Transverse colon (tissue), 4 donors: Measurements from ENCODE around the gene MRPL18. TPM values are rescaled to one million over a fixed set of nuclear protein-coding genes. Genes with fewer than 3 reads are reported as not detected.

ENCODE experiments used
- DNase-seq: peaks from one replicate; pipeline ENCODE4 v3.0.0-alpha.2; 2019
- H3K27ac ChIP-seq, 4 donors: fragments of 200-600 bp; sonication (generic); 2 replicates each; pipeline ENCODE4 v1.5.1; 2016 to 2018; ENCODE audit warnings: inconsistent platforms in 4 of 4
- H3K27me3 ChIP-seq: fragments of 200-600 bp; sonication (generic); 2 replicates; pipeline ENCODE4 v1.5.1; 2017; ENCODE audit warnings: inconsistent platforms
- H3K36me3 ChIP-seq, 4 donors: fragments of 200-600 bp; sonication (generic); 2 replicates each; pipeline ENCODE4 v1.5.1; 2017 to 2019; ENCODE audit warnings: inconsistent platforms in 4 of 4
- H3K4me1 ChIP-seq, 4 donors: fragments of 200-600 bp; sonication (generic); 2 replicates each; pipeline ENCODE4 v1.5.1; 2017 to 2020; ENCODE audit warnings: inconsistent platforms in 4 of 4
- H3K4me3 ChIP-seq, 4 donors: fragments of 200-600 bp; sonication (generic); 1 replicate in 1 of 4; 2 replicates in 3 of 4; pipeline versions ENCODE4 v1.5.1 to v1.6.1; 2017 to 2019; ENCODE audit warnings: inconsistent platforms in 4 of 4
- H3K9me3 ChIP-seq, 2 donors: fragments of 200-600 bp; sonication (generic); 2 replicates each; pipeline ENCODE4 v1.5.1; 2017 to 2019; ENCODE audit warnings: inconsistent platforms in 2 of 2
- EP300 ChIP-seq: sonication (generic); formaldehyde crosslinking; IDR thresholded peaks from one replicate; pipeline ENCODE4 v1.6.1; 2017; ENCODE audit warnings: antibody characterized with exemption, low read depth
- POLR2A ChIP-seq: fragments of 450-650 bp; IDR thresholded peaks from one replicate; pipeline ENCODE4 v1.6.1; 2016; ENCODE audit warnings: antibody characterized with exemption, mild to moderate bottlenecking, moderate library complexity
- POLR2AphosphoS5 ChIP-seq, 3 donors: sonication (generic); formaldehyde crosslinking; IDR thresholded peaks; one replicate each; pipeline ENCODE4 v1.6.1; 2016; ENCODE audit warnings: antibody characterized with exemption in 3 of 3
- WGBS, 2 donors: methylation state at CpG; one replicate each; pipeline ENCODE4 v1.1.5; 2018; ENCODE audit warnings: low coverage in 1 of 2; 5-methylcytosine and 5-hydroxymethylcytosine counted together
- in situ Hi-C, 4 donors: fragments of 200-750 bp; cut with MboI; loops; one replicate each; pipeline versions ENCODE4 v1.15.0 to v1.15.1; 2017; ENCODE audit warnings: low sequenced_read_pairs in 3 of 4, low pct_ligation_motif_present in 1 of 4, low pct_unique_long_range_greater_than_20kb in 1 of 4
- intact Hi-C: fragments of 100-400 bp; cut with DNase I; formaldehyde crosslinking; loops from one replicate; pipeline ENCODE4 v1.15.1; 2023; ENCODE audit warnings: low total_unique reads
- total RNA-seq, 4 donors: library from RNA; depleted of rRNA; stranded (reverse); fragments of >200 nt; gene quantifications; one replicate each; pipeline ENCODE4 v1.1.0, GENCODE V29; 2016
- TF ChIP-seq, protein P1 (sequence below), 5 experiments: fragments of 200-600 bp in 3 of 5; fragments of 450-650 bp in 2 of 5; sonication (generic) in 3 of 5; IDR thresholded peaks; 1 replicate in 2 of 5; 2 replicates in 3 of 5; pipeline ENCODE4 v1.5.1; 2016 to 2017; ENCODE audit warnings: antibody characterized with exemption in 5 of 5, inconsistent platforms in 3 of 5, mild to moderate bottlenecking in 2 of 5, moderate library complexity in 1 of 5

Gene MRPL18
- total RNA-seq, 4 donors from 2014 or later = 15.3 to 68.1 (median 40.6) TPM

DNA sequence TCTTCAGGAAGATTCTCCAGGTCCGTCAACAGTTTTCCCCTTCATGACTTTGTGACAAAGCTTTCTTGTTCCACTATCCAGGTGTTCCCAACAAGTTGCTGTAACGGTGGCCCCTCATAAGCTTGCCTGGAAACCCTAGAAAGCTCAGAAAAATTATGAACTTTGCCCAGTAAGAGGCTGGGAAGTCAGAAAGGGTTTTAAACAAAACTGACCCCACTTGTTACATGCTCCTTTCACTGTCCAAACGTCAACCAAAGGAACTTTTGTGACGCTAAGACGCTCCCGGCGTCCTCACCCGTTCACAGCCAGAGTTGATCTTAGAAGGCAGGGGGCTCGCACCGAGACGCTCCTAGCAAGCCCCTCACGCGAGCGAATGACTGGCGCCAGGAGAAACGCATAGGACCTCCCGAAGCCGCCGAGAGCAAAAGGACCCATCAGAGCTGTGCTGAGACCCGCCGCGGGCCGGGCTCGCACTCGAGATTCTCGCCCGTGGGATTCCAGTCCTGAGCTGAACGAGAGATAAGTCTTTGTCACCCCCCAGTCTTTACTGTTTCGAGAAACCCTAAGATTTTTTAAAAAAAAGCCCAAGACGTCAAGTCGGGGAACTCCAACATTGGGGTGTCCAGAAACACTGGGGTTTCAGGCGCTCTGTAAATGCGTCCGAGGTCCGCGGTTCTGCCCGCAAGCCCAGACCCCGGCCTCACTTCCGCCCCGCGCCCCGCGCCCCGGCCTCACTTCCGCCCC, 29.0 kb upstream of the MRPL18 start:
- in situ Hi-C loops (no loop called here), intact Hi-C loops (no loop called here)
- TF ChIP-seq EP300 (no peak), POLR2AphosphoS5 (IDR thresholded peaks at IDR 0.05) (no peak), POLR2A (no peak)
- TF ChIP-seq, protein P1, sequence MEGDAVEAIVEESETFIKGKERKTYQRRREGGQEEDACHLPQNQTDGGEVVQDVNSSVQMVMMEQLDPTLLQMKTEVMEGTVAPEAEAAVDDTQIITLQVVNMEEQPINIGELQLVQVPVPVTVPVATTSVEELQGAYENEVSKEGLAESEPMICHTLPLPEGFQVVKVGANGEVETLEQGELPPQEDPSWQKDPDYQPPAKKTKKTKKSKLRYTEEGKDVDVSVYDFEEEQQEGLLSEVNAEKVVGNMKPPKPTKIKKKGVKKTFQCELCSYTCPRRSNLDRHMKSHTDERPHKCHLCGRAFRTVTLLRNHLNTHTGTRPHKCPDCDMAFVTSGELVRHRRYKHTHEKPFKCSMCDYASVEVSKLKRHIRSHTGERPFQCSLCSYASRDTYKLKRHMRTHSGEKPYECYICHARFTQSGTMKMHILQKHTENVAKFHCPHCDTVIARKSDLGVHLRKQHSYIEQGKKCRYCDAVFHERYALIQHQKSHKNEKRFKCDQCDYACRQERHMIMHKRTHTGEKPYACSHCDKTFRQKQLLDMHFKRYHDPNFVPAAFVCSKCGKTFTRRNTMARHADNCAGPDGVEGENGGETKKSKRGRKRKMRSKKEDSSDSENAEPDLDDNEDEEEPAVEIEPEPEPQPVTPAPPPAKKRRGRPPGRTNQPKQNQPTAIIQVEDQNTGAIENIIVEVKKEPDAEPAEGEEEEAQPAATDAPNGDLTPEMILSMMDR (IDR thresholded peaks at IDR 0.05) = no peak
- 2 to 22% methylated on average over 9 to 42 of the region's 45 CpGs for WGBS, 2 donors
- H3K9me3 ChIP-seq = no peaks in the 10 kb centered on the region
- peaks cover 0 to under 1% (median 0%) of the 10 kb centered on the region in 4 donors for H3K36me3 ChIP-seq
- H3K27ac ChIP-seq = peak overlapping the region; percentile 97 to 100 (median 98)
- H3K4me3 ChIP-seq = peak overlapping the region; percentile 45 to 92 (median 78)
- peaks cover 6 to 22% (median 19%) of the 10 kb centered on the region in 4 donors for H3K4me1 ChIP-seq
- no peaks in the 10 kb centered on the region for H3K27me3 ChIP-seq
- DNase-seq = peak; percentile 31

DNA sequence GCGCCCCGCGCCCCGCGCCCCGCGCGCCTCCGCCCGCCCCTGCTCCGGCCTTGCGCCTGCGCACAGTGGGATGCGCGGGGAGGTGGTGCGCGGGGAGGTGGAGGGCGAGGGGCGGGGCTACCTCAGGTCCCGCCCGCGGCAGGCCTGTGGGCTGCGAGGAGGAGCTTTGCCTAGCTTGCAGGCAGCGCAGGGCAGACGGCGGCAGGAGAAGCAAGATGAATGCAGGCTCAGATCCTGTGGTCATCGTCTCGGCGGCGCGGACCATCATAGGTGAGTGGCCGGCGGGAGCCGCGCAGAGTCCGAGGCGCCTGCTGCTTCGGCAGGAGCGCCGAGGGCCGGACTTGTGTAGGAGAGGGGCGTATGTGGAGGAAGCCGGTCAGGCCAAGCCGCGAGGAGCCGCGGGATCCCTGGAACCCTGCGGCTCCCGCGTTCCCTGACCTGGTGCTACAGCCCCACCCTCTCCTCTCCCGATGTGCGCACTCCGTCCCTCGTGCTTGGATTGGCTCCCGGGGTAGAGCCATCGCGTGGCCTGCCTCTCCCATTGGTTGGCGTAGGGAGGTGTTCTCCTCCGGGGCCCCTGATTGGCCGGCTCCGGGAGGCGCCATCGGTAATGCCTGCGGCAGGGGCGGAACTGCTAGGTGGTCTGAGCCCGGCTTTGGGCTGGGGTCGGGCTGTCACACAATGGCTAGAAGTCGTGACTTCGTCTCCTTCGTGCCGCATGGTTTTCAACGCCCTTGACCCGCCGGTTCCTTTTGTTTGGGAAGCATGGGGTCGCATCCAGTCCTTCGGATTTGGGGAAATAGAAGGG, 28.2 kb upstream of the MRPL18 start, which contains the start of gene ACAT2:
Gene ACAT2 (plus strand): TSS at position 173 of the 808 bp plus-strand sequence. CDS start 43 bp downstream, at position 216.
- peak within 1 kb of the TSS; percentile 97 to 100 (median 98) for H3K27ac ChIP-seq
- H3K4me1 ChIP-seq = peaks cover 6 to 22% (median 19%) of the 10 kb centered on the region in 4 donors
- H3K9me3 ChIP-seq = no peaks in the 10 kb centered on the region
- TF ChIP-seq EP300 (no peak), POLR2A (peak; percentile 79), POLR2AphosphoS5 (IDR thresholded peaks at IDR 0.05) (peak; percentile 68 to 88 (median 78))
- TF ChIP-seq, protein P1 (IDR thresholded peaks at IDR 0.05) = peak in 3 of 5 experiments; percentile 22 to 50 (median 43)
- intact Hi-C loops (no loop called here), in situ Hi-C loops (no loop called here)
- peaks cover 0 to 5% (median 2%) of the 10 kb centered on the region in 4 donors for H3K36me3 ChIP-seq
- DNase-seq = peak; percentile 96
- peak within 1 kb of the TSS; percentile 60 to 92 (median 78) for H3K4me3 ChIP-seq
- H3K27me3 ChIP-seq = no peaks in the 10 kb centered on the region
- 0% methylated on average over 48 of the region's 76 CpGs; no CpG with 5 or more reads in 1 of the 2 donors for WGBS, 2 donors

GRCh38 chr6:159762681-159763293, 27.5 kb upstream of the MRPL18 start:
- 12 to 67% methylated on average over 1 to 14 of the region's 16 CpGs for WGBS, 2 donors
- Histone ChIP-seq H3K9me3 (no peaks in the 10 kb centered on the region), H3K4me1 (peaks cover 6 to 22% (median 19%) of the 10 kb centered on the region in 4 donors), H3K4me3 (peak overlapping the region; percentile 60 to 92 (median 78)), H3K36me3 (peaks cover 0 to 12% (median 3%) of the 10 kb centered on the region in 4 donors), H3K27me3 (no peaks in the 10 kb centered on the region), H3K27ac (peak overlapping the region; percentile 97 to 100 (median 98))
- in situ Hi-C loops (no loop called here), intact Hi-C loops (no loop called here)
- no peak for TF ChIP-seq EP300
- TF ChIP-seq POLR2A = no peak
- TF ChIP-seq, protein P1 (IDR thresholded peaks at IDR 0.05) = no peak
- no peak for TF ChIP-seq POLR2AphosphoS5 (IDR thresholded peaks at IDR 0.05)
- peak; percentile 36 for DNase-seq

DNA sequence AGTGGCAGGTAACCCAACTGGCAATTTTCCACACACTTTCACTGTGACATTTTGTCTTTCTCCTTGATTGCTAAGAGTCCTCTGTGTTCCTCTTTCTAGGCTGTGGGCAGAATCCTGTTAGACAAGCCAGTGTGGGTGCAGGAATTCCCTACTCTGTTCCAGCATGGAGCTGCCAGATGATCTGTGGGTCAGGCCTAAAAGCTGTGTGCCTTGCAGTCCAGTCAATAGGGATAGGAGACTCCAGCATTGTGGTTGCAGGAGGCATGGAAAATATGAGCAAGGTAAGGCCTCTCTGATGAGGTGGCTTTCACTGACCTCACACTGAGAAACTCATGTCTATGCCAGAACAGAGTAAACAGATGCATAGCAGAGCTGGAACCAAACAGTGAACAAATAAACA, 23.4 kb upstream of the MRPL18 start:
- in situ Hi-C loops = no loop called here
- Histone ChIP-seq H3K4me1 (peaks cover 6 to 9% (median 8%) of the 10 kb centered on the region in 4 donors), H3K36me3 (peaks cover 0 to 30% (median 7%) of the 10 kb centered on the region in 4 donors), H3K27me3 (no peaks in the 10 kb centered on the region), H3K9me3 (no peaks in the 10 kb centered on the region), H3K27ac (no peak overlapping the region), H3K4me3 (no peak overlapping the region)
- no peak for DNase-seq
- TF ChIP-seq POLR2A = no peak
- TF ChIP-seq, protein P1 (IDR thresholded peaks at IDR 0.05) = no peak
- no peak for TF ChIP-seq POLR2AphosphoS5 (IDR thresholded peaks at IDR 0.05)
- TF ChIP-seq EP300 = no peak
- intact Hi-C loops = no loop called here
